GM18867 (cell line): ENCODE data around the gene CDCA8.

ENCODE experiments used
- ATAC-seq: cut with Tn5 transposase; IDR thresholded peaks from one replicate; pipeline ENCODE4 v1.9.1; 2021; ENCODE audit warnings: mild to moderate bottlenecking, moderate library complexity; ENCODE audit not compliant: unreplicated experiment

CDCA8 gene

GRCh38 chr1:37714689-37715088 is 22.4 kb downstream of the CDCA8 start:
- no peak for ATAC-seq

GRCh38 chr1:37716321-37716720 is 24.0 kb downstream of the CDCA8 start:
- ATAC-seq: no peak

- no peak for ATAC-seq
Observed at GRCh38 chr1:37717631-37718030, 25.3 kb downstream of the CDCA8 start.

GRCh38 chr1:37718181-37718900 is 26.0 kb downstream of the CDCA8 start:
- ATAC-seq: no peak

- no peak for ATAC-seq
Observed at GRCh38 chr1:37718901-37719571, 26.7 kb downstream of the CDCA8 start.

- no peak for ATAC-seq
Observed at GRCh38 chr1:37719572-37720195, 27.4 kb downstream of the CDCA8 start.

GRCh38 chr1:37720231-37721130 is 28.2 kb downstream of the CDCA8 start:
- ATAC-seq: no peak

- ATAC-seq: no peak
Observed at GRCh38 chr1:37721565-37721964, 29.2 kb downstream of the CDCA8 start.

GRCh38 chr1:37722181-37723071 is 30.1 kb downstream of the CDCA8 start:
- no peak for ATAC-seq

- no peak for ATAC-seq
Observed at GRCh38 chr1:37723072-37723389, 30.7 kb downstream of the CDCA8 start.

- ATAC-seq: no peak
Observed at GRCh38 chr1:37723390-37724078, 31.2 kb downstream of the CDCA8 start.

GRCh38 chr1:37724575-37724974 is 32.3 kb downstream of the CDCA8 start:
- no peak for ATAC-seq

GRCh38 chr1:37725851-37726613 is 33.7 kb downstream of the CDCA8 start:
- no peak for ATAC-seq

- ATAC-seq: no peak
Observed at GRCh38 chr1:37726751-37727585, 34.7 kb downstream of the CDCA8 start.

GRCh38 chr1:37728416-37728815 is 36.1 kb downstream of the CDCA8 start:
- no peak for ATAC-seq

GRCh38 chr1:37730376-37730775 is 38.1 kb downstream of the CDCA8 start:
- no peak for ATAC-seq

GRCh38 chr1:37731312-37732019 is 39.1 kb downstream of the CDCA8 start:
- no peak for ATAC-seq
